ENCODE measurements around the gene SNX25. TPM values are rescaled to one million over a fixed set of nuclear protein-coding genes. Genes with fewer than 3 reads are reported as not detected.

Gene SNX25
- total and polyA plus RNA-seq, 7 donors: 2.5 to 40.5 (median 22.7) TPM

- Histone ChIP-seq H3K4me1 (peaks cover 0 to 16% (median 3%) of the 10 kb centered on the region in 4 donors), H3K27me3 (no peaks in the 10 kb centered on the region), H3K36me3 (no peaks in the 10 kb centered on the region), H3K9me3 (no peaks in the 10 kb centered on the region), H3K27ac (peak overlapping the region in 1 of 4 donors; percentile 43), H3K4me3 (no peak overlapping the region)
- WGBS, 2 donors: 89% methylated on average over 4 of the region's 4 CpGs
- DNase-seq: no peak
- intact Hi-C loops (cut with DNase I): no loop called here
- no peak for TF ChIP-seq POLR2AphosphoS5 (IDR thresholded peaks at IDR 0.05)
- no peak for TF ChIP-seq EP300 (IDR thresholded peaks at IDR 0.05)
- TF ChIP-seq CTCF (IDR thresholded peaks at IDR 0.05): no peak
- TF ChIP-seq POLR2A (IDR thresholded peaks at IDR 0.05): no peak
These were observed 95.1 kb downstream of the SNX25 start for GRCh38 chr4:185304541-185304940.

- Histone ChIP-seq H3K4me3 (no peak overlapping the region), H3K36me3 (peaks cover 0 to under 1% (median 0%) of the 10 kb centered on the region in 4 donors), H3K4me1 (peaks cover 0 to 12% (median 3%) of the 10 kb centered on the region in 4 donors), H3K9me3 (no peaks in the 10 kb centered on the region), H3K27ac (peak overlapping the region in 1 of 4 donors; percentile 43), H3K27me3 (no peaks in the 10 kb centered on the region)
- intact Hi-C loops (cut with DNase I): no loop called here
- 82 to 87% methylated on average over 5 of the region's 5 CpGs for WGBS, 2 donors
- TF ChIP-seq EP300 (IDR thresholded peaks at IDR 0.05): no peak
- no peak for TF ChIP-seq POLR2A (IDR thresholded peaks at IDR 0.05)
- TF ChIP-seq CTCF (IDR thresholded peaks at IDR 0.05): no peak
- no peak for TF ChIP-seq POLR2AphosphoS5 (IDR thresholded peaks at IDR 0.05)
- DNase-seq: no peak
These were observed 95.7 kb downstream of the SNX25 start for GRCh38 chr4:185304944-185305690.

- Histone ChIP-seq H3K36me3 (peaks cover 0 to 9% (median 1%) of the 10 kb centered on the region in 4 donors), H3K4me3 (no peak overlapping the region), H3K4me1 (peaks cover 0 to 12% (median 3%) of the 10 kb centered on the region in 4 donors), H3K27ac (peak overlapping the region in 1 of 4 donors; percentile 43), H3K9me3 (no peaks in the 10 kb centered on the region), H3K27me3 (no peaks in the 10 kb centered on the region)
- DNase-seq: no peak
- WGBS, 2 donors: 88 to 93% methylated on average over 7 of the region's 7 CpGs
- intact Hi-C loops (cut with DNase I): no loop called here
- no peak for TF ChIP-seq CTCF (IDR thresholded peaks at IDR 0.05)
- no peak for TF ChIP-seq POLR2AphosphoS5 (IDR thresholded peaks at IDR 0.05)
- TF ChIP-seq EP300 (IDR thresholded peaks at IDR 0.05): no peak
- TF ChIP-seq POLR2A (IDR thresholded peaks at IDR 0.05): no peak
These were observed 96.6 kb downstream of the SNX25 start for GRCh38 chr4:185305979-185306442.

- H3K36me3 ChIP-seq: peaks cover 0 to 23% (median 5%) of the 10 kb centered on the region in 4 donors
- TF ChIP-seq POLR2A (IDR thresholded peaks at IDR 0.05) (no peak), EP300 (IDR thresholded peaks at IDR 0.05) (no peak), CTCF (IDR thresholded peaks at IDR 0.05) (no peak), POLR2AphosphoS5 (IDR thresholded peaks at IDR 0.05) (no peak)
- no peaks in the 10 kb centered on the region for H3K9me3 ChIP-seq
- H3K27me3 ChIP-seq: no peaks in the 10 kb centered on the region
- no peak overlapping the region for H3K4me3 ChIP-seq
- no peak for DNase-seq
- WGBS, 2 donors: 75 to 76% methylated on average over 5 of the region's 5 CpGs
- intact Hi-C loops (cut with DNase I): no loop called here
- H3K27ac ChIP-seq: no peak overlapping the region
- peaks cover 0 to 12% (median 3%) of the 10 kb centered on the region in 4 donors for H3K4me1 ChIP-seq
These were observed 97.9 kb downstream of the SNX25 start for GRCh38 chr4:185307136-185307950.
